B cell (primary cell): ENCODE measurements around the gene DSTYK. TPM values are rescaled to one million over a fixed set of nuclear protein-coding genes. Genes with fewer than 3 reads are reported as not detected.
"Not testable (repeated sequence)": the region's sequence is repeated elsewhere in the genome, so short reads cannot be mapped to it uniquely, and the experiment has no call there.

Experiments used
- ATAC-seq: fragments of 200-7000 bp; cut with Tn5 transposase; one replicate; pipeline ENCODE4 v1.10.0; 2021; ENCODE audit warnings: low read depth, mild to moderate bottlenecking, moderate number of reproducible peaks, moderate library complexity
- CTCF ChIA-PET: fragments of 350-600 bp; sonication (Branson Sonifier 250); formaldehyde crosslinking; loops from one replicate; lab custom pipeline; 2021; ENCODE audit warnings: antibody characterized with exemption, inconsistent platforms; lab: Charles Lee
- POLR2A ChIA-PET: fragments of 350-600 bp; sonication (Branson Sonifier 250); formaldehyde crosslinking; loops from one replicate; lab custom pipeline; 2021; ENCODE audit warnings: antibody characterized with exemption; lab: Charles Lee
- DNase-seq: peaks from one replicate; pipeline ENCODE4 v3.0.0; 2013
- H2AFZ ChIP-seq: 2 replicates; pipeline ENCODE4 v1.6.1; 2012; ENCODE audit warnings: mild to moderate bottlenecking, low read depth, low read length; ENCODE audit not compliant: insufficient read depth, poor library complexity, severe bottlenecking
- H3K27ac ChIP-seq, 2 donors: 1 replicate in 1 of 2; 2 replicates in 1 of 2; pipeline ENCODE4 v1.5.1; 2012 to 2013; ENCODE audit warnings: low read length in 2 of 2, mild to moderate bottlenecking in 2 of 2, moderate library complexity in 1 of 2
- H3K27me3 ChIP-seq, 4 experiments: fragments of 200-600 bp in 1 of 4; sonication (generic) in 1 of 4; replicated peaks in 1 of 4; 1 replicate in 2 of 4; 2 replicates in 2 of 4; pipeline versions ENCODE4 v1.6.1 to v1.7.0; 2013 to 2016; ENCODE audit warnings: low read length in 3 of 4, mild to moderate bottlenecking in 2 of 4, mixed read lengths in 1 of 4, moderate library complexity in 1 of 4; ENCODE audit not compliant: insufficient read depth in 4 of 4, control insufficient read depth in 3 of 4; ENCODE audit errors: control extremely low read depth in 1 of 4
- H3K36me3 ChIP-seq, 2 experiments: replicated peaks in 1 of 2; 1 replicate in 1 of 2; 2 replicates in 1 of 2; pipeline versions ENCODE4 v1.6.1 to v1.7.1; 2013; ENCODE audit warnings: low read length in 1 of 2; ENCODE audit not compliant: insufficient read depth in 2 of 2, control insufficient read depth in 1 of 2; ENCODE audit errors: control extremely low read depth in 1 of 2, extremely low read depth in 1 of 2
- H3K4me1 ChIP-seq, 2 donors: fragments of 200-600 bp in 1 of 2; sonication (generic) in 1 of 2; 1 replicate in 1 of 2; 2 replicates in 1 of 2; pipeline versions ENCODE4 v1.5.1 to v1.6.1; 2013 to 2017; ENCODE audit warnings: low read length in 2 of 2; ENCODE audit not compliant: control insufficient read depth in 2 of 2, insufficient read depth in 2 of 2
- H3K4me2 ChIP-seq: replicated peaks from 2 replicates; pipeline ENCODE3; 2012; ENCODE audit warnings: mild to moderate bottlenecking, low read depth, low read length; ENCODE audit not compliant: poor library complexity, severe bottlenecking
- H3K4me3 ChIP-seq, 5 experiments: fragments of 200-600 bp in 1 of 5; sonication (generic) in 1 of 5; 1 replicate in 3 of 5; 2 replicates in 2 of 5; pipeline versions ENCODE4 v1.5.1 to v1.7.0; 2011 to 2016; ENCODE audit warnings: low read length in 4 of 5, mild to moderate bottlenecking in 4 of 5, low read depth in 2 of 5, control low read depth in 1 of 5, moderate library complexity in 1 of 5; ENCODE audit not compliant: insufficient read depth in 1 of 5; ENCODE audit errors: control extremely low read depth in 1 of 5, extremely low read depth in 1 of 5
- H3K79me2 ChIP-seq: fragments of 200-600 bp; sonication (generic); one replicate; pipeline ENCODE4 v1.6.0; 2016; ENCODE audit warnings: low read length; ENCODE audit not compliant: control insufficient read depth, insufficient read depth
- H3K9ac ChIP-seq: fragments of 200-600 bp; sonication (generic); 2 replicates; pipeline ENCODE4 v1.6.1; 2017; ENCODE audit warnings: mild to moderate bottlenecking, low read length, moderate library complexity
- H3K9me3 ChIP-seq, 3 donors: one replicate each; pipeline versions ENCODE4 v1.6.1 to v1.7.1; 2013; ENCODE audit warnings: low read length in 2 of 3; ENCODE audit not compliant: control insufficient read depth in 2 of 3, insufficient read depth in 1 of 3; ENCODE audit errors: control extremely low read depth in 1 of 3
- H4K20me1 ChIP-seq: 2 replicates; pipeline ENCODE4 v1.6.0; 2012; ENCODE audit warnings: mild to moderate bottlenecking, low read length; ENCODE audit not compliant: insufficient read depth, control insufficient read depth, poor library complexity, severe bottlenecking
- H3K27ac Mint-ChIP-seq: one replicate; pipeline ENCODE4 v1.8.0; 2021; ENCODE audit warnings: mixed read lengths
- H3K27me3 Mint-ChIP-seq: one replicate; pipeline ENCODE4 v1.8.0; 2021; ENCODE audit warnings: mixed read lengths
- H3K4me1 Mint-ChIP-seq: one replicate; pipeline ENCODE4 v1.8.0; 2021; ENCODE audit warnings: mixed read lengths
- H3K4me3 Mint-ChIP-seq: one replicate; pipeline ENCODE4 v1.8.0; 2021; ENCODE audit warnings: mixed read lengths
- H3K9me3 Mint-ChIP-seq: one replicate; pipeline ENCODE4 v1.8.0; 2022; ENCODE audit warnings: mixed read lengths; ENCODE audit not compliant: insufficient read depth
- EZH2 ChIP-seq: IDR thresholded peaks from 2 replicates; pipeline ENCODE4 v1.6.1; 2012; ENCODE audit warnings: borderline replicate concordance, low read depth, mild to moderate bottlenecking, moderate library complexity, low read length; ENCODE audit not compliant: insufficient read depth, poor library complexity, severe bottlenecking
- WGBS: methylation state at CpG from one replicate; pipeline ENCODE4 v1.1.5; 2013; ENCODE audit warnings: missing lambda C conversion rate; ENCODE audit not compliant: insufficient coverage; 5-methylcytosine and 5-hydroxymethylcytosine counted together
- intact Hi-C: fragments of 100-400 bp; cut with micrococcal nuclease; formaldehyde crosslinking; loops from one replicate; pipeline ENCODE4 v1.10.0; 2022
- polyA plus RNA-seq: library from polyadenylated mRNA; depleted of rRNA; stranded (reverse); fragments of >200 nt; gene quantifications from 2 replicates; pipeline ENCODE4 v1.2.3, GENCODE V29; 2012
- total RNA-seq, 2 donors: library from RNA; stranded (reverse); fragments of 120-200 nt in 1 of 2; gene quantifications; 1 replicate in 1 of 2; 2 replicates in 1 of 2; pipeline versions ENCODE4 v1.2.3 to v1.2.4, GENCODE V29; 2013 to 2022
- TF ChIP-seq, protein P1 (sequence below): fragments of 200-600 bp; IDR thresholded peaks from one replicate; pipeline ENCODE4 v1.8.0; 2022; ENCODE audit warnings: antibody characterized with exemption, mild to moderate bottlenecking

DSTYK gene
- total and polyA plus RNA-seq, 2 donors (not counting 1 experiment from before 2014, with no cell fraction given) = 3.6 to 15.7 TPM

GRCh38 chr1:205235951-205236350 lies 24.4 kb upstream of the DSTYK start:
- no peak for DNase-seq
- CTCF ChIA-PET = no interaction called here
- POLR2A ChIA-PET = no interaction called here
- Histone ChIP-seq H3K4me1 (peaks cover 7 to 10% of the 10 kb centered on the region in 2 donors), H3K9me3 (no peaks in the 10 kb centered on the region), H3K4me2 (no peak overlapping the region), H3K36me3 (no peaks in the 10 kb centered on the region), H3K79me2 (no peaks in the 10 kb centered on the region), H4K20me1 (no peaks in the 10 kb centered on the region), H3K4me3 (no peak overlapping the region), H3K27ac (no peak overlapping the region), H2AFZ (no peak overlapping the region), H3K27me3 (peaks cover 0 to 11% (median 4%) of the 10 kb centered on the region in 4 experiments), H3K9ac (no peak overlapping the region)
- no peak for ATAC-seq
- H3K27ac Mint-ChIP-seq = no peak overlapping the region
- H3K27me3 Mint-ChIP-seq = peaks cover 27% of the 10 kb centered on the region
- intact Hi-C loops = no loop called here
- no peak for TF ChIP-seq EZH2
- TF ChIP-seq, protein P1, sequence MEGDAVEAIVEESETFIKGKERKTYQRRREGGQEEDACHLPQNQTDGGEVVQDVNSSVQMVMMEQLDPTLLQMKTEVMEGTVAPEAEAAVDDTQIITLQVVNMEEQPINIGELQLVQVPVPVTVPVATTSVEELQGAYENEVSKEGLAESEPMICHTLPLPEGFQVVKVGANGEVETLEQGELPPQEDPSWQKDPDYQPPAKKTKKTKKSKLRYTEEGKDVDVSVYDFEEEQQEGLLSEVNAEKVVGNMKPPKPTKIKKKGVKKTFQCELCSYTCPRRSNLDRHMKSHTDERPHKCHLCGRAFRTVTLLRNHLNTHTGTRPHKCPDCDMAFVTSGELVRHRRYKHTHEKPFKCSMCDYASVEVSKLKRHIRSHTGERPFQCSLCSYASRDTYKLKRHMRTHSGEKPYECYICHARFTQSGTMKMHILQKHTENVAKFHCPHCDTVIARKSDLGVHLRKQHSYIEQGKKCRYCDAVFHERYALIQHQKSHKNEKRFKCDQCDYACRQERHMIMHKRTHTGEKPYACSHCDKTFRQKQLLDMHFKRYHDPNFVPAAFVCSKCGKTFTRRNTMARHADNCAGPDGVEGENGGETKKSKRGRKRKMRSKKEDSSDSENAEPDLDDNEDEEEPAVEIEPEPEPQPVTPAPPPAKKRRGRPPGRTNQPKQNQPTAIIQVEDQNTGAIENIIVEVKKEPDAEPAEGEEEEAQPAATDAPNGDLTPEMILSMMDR = no peak
- H3K9me3 Mint-ChIP-seq = no peaks in the 10 kb centered on the region
- WGBS = 90% methylated on average over 4 of the region's 6 CpGs
- no peak overlapping the region for H3K4me3 Mint-ChIP-seq
- H3K4me1 Mint-ChIP-seq = peaks cover 18% of the 10 kb centered on the region

GRCh38 chr1:205233986-205234385 lies 22.5 kb upstream of the DSTYK start:
- Mint-ChIP-seq H3K27me3 (peaks cover 23% of the 10 kb centered on the region), H3K4me1 (peaks cover 30% of the 10 kb centered on the region)
- 83% methylated on average over 1 of the region's 7 CpGs for WGBS
- H4K20me1 ChIP-seq, H3K4me2 ChIP-seq, H3K27ac Mint-ChIP-seq, H2AFZ ChIP-seq, intact Hi-C loops, H3K4me3 Mint-ChIP-seq, H3K27ac ChIP-seq, H3K9ac ChIP-seq, POLR2A ChIA-PET, H3K27me3 ChIP-seq, H3K36me3 ChIP-seq, H3K4me3 ChIP-seq, DNase-seq, ATAC-seq, H3K9me3 ChIP-seq, H3K9me3 Mint-ChIP-seq, H3K79me2 ChIP-seq: not testable (repeated sequence)
- peaks cover 17 to 23% of the 10 kb centered on the region in 2 donors for H3K4me1 ChIP-seq
- CTCF ChIA-PET = interaction anchor here (0.7 to 2.4 kb wide), 5 partner anchors 20 to 290 kb away, joined by 3 to 9 read pairs (median 4); no protein-coding TSS in a partner anchor
